Measurements from ENCODE around the gene CTNNBIP1. TPM values are rescaled to one million over a fixed set of nuclear protein-coding genes. Genes with fewer than 3 reads are reported as not detected.

The CTNNBIP1 gene
- total and polyA plus RNA-seq, 9 of the 15 experiments (the other 6 are each of a cell fraction or from before 2014, with no cell fraction given), result 0.65 to 29.2 (median 14.7) TPM

DNA sequence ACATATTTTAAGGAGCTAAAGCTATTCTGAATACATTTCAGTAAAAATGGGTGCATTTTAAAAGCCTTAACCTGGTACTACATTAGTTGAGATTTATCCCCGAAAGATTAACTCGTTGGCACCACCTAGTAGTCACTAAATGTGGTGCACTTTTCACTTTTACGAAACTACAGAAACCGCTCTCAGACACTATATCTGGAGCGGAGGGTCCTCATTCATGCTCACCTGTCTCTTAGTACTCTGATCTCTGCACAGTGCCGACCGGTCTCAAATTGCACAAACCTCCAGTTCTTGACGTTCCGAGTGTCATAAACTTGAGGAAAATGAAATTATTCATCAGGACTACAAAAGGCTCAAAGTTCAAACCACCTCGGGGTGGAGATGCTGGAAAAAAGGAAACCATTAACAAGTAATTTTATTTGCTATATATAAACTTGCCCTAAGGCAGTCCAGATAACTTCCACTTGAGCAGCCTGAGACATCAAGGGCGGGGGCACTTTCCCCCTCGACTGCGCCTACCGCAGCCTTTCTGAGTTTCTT lies 32.4 kb upstream of the CTNNBIP1 start (continued):
- TF ChIP-seq ATF3 (IDR thresholded peaks at IDR 0.05), result no peak
- 0 out of 2 replicates have a peak, but pooled peaks have one; percentile 2 for TF ChIP-seq ATF3 (CRISPR knock-in tag; conservative IDR thresholded peaks at IDR 0.05)
- no peak for TF ChIP-seq GATAD2B (IDR thresholded peaks at IDR 0.05; ENCODE audit: borderline replicate concordance)
- TF ChIP-seq RNF219 (CRISPR knock-in tag; IDR thresholded peaks at IDR 0.05), result no peak
- TF ChIP-seq DPF2 (IDR thresholded peaks at IDR 0.05), result 0 out of 2 replicates have a peak, but pooled peaks have one; percentile 12
- no peak for TF ChIP-seq KAT8 (IDR thresholded peaks at IDR 0.05; ENCODE audit: low read depth)
- no peak for TF ChIP-seq TAL1 (IDR thresholded peaks at IDR 0.05)
- peak in 1 of 2 experiments; percentile 62; a peak in 2 of 4 replicates for TF ChIP-seq ARNT (IDR thresholded peaks at IDR 0.05)
- TF ChIP-seq, protein P1, sequence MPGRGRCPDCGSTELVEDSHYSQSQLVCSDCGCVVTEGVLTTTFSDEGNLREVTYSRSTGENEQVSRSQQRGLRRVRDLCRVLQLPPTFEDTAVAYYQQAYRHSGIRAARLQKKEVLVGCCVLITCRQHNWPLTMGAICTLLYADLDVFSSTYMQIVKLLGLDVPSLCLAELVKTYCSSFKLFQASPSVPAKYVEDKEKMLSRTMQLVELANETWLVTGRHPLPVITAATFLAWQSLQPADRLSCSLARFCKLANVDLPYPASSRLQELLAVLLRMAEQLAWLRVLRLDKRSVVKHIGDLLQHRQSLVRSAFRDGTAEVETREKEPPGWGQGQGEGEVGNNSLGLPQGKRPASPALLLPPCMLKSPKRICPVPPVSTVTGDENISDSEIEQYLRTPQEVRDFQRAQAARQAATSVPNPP (IDR thresholded peaks at IDR 0.05; ENCODE audit: borderline replicate concordance, insufficient read depth, insufficient read length), result no peak
- TF ChIP-seq ZNF175 (CRISPR knock-in tag; IDR thresholded peaks at IDR 0.05; ENCODE audit: low read depth), result no peak
- no peak for TF ChIP-seq RAD51 (IDR thresholded peaks at IDR 0.05; ENCODE audit: borderline replicate concordance, low read depth)
- no peak for TF ChIP-seq TAF15 (IDR thresholded peaks at IDR 0.05; ENCODE audit: low read depth, low read length)
- TF ChIP-seq PHB (CRISPR knock-in tag; IDR thresholded peaks at IDR 0.05), result no peak
- TF ChIP-seq MAFK (IDR thresholded peaks at IDR 0.05; ENCODE audit: low read length), result no peak
- TF ChIP-seq NBN (IDR thresholded peaks at IDR 0.05; ENCODE audit: low read depth), result 0 out of 2 replicates have a peak, but pooled peaks have one; percentile 16
- no peak for TF ChIP-seq ZNF224 (CRISPR knock-in tag; IDR thresholded peaks at IDR 0.05)
- no peak for TF ChIP-seq CBX2 (IDR thresholded peaks at IDR 0.05; ENCODE audit: insufficient read depth, low read length, poor library complexity, severe bottlenecking)
- no peak for TF ChIP-seq PHF8 (IDR thresholded peaks at IDR 0.05; ENCODE audit: borderline replicate concordance, low read length)
- no peak for TF ChIP-seq POLR2A (conservative IDR thresholded peaks at IDR 0.05)
- TF ChIP-seq RFX7 (CRISPR knock-in tag; IDR thresholded peaks at IDR 0.05), result no peak
- TF ChIP-seq PHF20 (IDR thresholded peaks at IDR 0.05; ENCODE audit: partially characterized antibody), result no peak
- TF ChIP-seq PRMT5 (CRISPR knock-in tag; IDR thresholded peaks at IDR 0.05), result no peak
- no peak for TF ChIP-seq ARID1B (IDR thresholded peaks at IDR 0.05)
- TF ChIP-seq, protein P2, sequence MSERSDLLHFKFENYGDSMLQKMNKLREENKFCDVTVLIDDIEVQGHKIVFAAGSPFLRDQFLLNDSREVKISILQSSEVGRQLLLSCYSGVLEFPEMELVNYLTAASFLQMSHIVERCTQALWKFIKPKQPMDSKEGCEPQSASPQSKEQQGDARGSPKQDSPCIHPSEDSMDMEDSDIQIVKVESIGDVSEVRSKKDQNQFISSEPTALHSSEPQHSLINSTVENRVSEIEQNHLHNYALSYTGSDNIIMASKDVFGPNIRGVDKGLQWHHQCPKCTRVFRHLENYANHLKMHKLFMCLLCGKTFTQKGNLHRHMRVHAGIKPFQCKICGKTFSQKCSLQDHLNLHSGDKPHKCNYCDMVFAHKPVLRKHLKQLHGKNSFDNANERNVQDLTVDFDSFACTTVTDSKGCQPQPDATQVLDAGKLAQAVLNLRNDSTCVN (CRISPR knock-in tag; IDR thresholded peaks at IDR 0.05), result no peak
- no peak for TF ChIP-seq GABPB2 (CRISPR knock-in tag; conservative IDR thresholded peaks at IDR 0.05)
